Fibroblast of lung (primary cell): Measurements from ENCODE around the gene HOXD9. TPM values are rescaled to one million over a fixed set of nuclear protein-coding genes. Genes with fewer than 3 reads are reported as not detected.

Experiments used
- DNase-seq, 2 donors: peaks; one replicate each; pipeline versions ENCODE4 v3.0.0 to v3.0.0-alpha.2; 2010; ENCODE audit warnings: low read depth in 2 of 2
- H2AFZ ChIP-seq: 2 replicates; pipeline ENCODE4 v1.5.1; 2012; ENCODE audit warnings: low read length, control low read depth, inconsistent platforms
- H3K27ac ChIP-seq: 2 replicates; pipeline ENCODE4 v1.5.1; 2011; ENCODE audit warnings: low read length, control low read depth; ENCODE audit not compliant: insufficient read depth
- H3K27me3 ChIP-seq: 2 replicates; pipeline ENCODE4 v1.5.1; 2011; ENCODE audit warnings: mild to moderate bottlenecking, low read length; ENCODE audit not compliant: control insufficient read depth, insufficient read depth
- H3K36me3 ChIP-seq: 2 replicates; pipeline ENCODE4 v1.5.1; 2011; ENCODE audit warnings: low read length; ENCODE audit not compliant: control insufficient read depth, insufficient read depth
- H3K4me1 ChIP-seq: 2 replicates; pipeline ENCODE4 v1.5.1; 2011; ENCODE audit warnings: low read length; ENCODE audit not compliant: control insufficient read depth, insufficient read depth; ENCODE audit errors: extremely low read depth
- H3K4me2 ChIP-seq: 2 replicates; pipeline ENCODE4 v1.5.1; 2011; ENCODE audit warnings: low read length, control low read depth; ENCODE audit not compliant: insufficient read depth; ENCODE audit errors: extremely low read depth
- H3K4me3 ChIP-seq, 4 experiments: fragments of 200-600 bp in 1 of 4; sonication (generic) in 1 of 4; replicated peaks in 1 of 4; 2 replicates each; pipeline ENCODE4 v1.5.1; 2011 to 2016; ENCODE audit warnings: low read length in 4 of 4, low read depth in 3 of 4, mild to moderate bottlenecking in 3 of 4, control low read depth in 2 of 4, inconsistent platforms in 1 of 4, mixed read lengths in 1 of 4; ENCODE audit not compliant: insufficient read depth in 1 of 4; ENCODE audit errors: control extremely low read depth in 1 of 4
- H3K79me2 ChIP-seq: 2 replicates; pipeline ENCODE4 v1.5.1; 2012; ENCODE audit warnings: mild to moderate bottlenecking, low read length, inconsistent platforms; ENCODE audit not compliant: control insufficient read depth, insufficient read depth
- H3K9ac ChIP-seq: 2 replicates; pipeline ENCODE4 v1.5.1; 2011; ENCODE audit warnings: mild to moderate bottlenecking, low read length, control low read depth; ENCODE audit not compliant: insufficient read depth
- H3K9me3 ChIP-seq: 2 replicates; pipeline ENCODE4 v1.5.1; 2012; ENCODE audit warnings: low read depth, low read length; ENCODE audit not compliant: control insufficient read depth, insufficient read depth
- H4K20me1 ChIP-seq: 2 replicates; pipeline ENCODE4 v1.5.1; 2011; ENCODE audit warnings: low read length; ENCODE audit not compliant: control insufficient read depth, insufficient read depth; ENCODE audit errors: extremely low read depth
- EZH2 ChIP-seq: IDR thresholded peaks from 2 replicates; pipeline ENCODE4 v1.5.1; 2012; ENCODE audit warnings: low read length, control low read depth, mild to moderate bottlenecking; ENCODE audit errors: missing control alignments
- polyA plus RNA-seq, 2 donors: library from polyadenylated mRNA; depleted of rRNA in 1 of 2; stranded (reverse) in 1 of 2; unstranded in 1 of 2; fragments of >200 nt; gene quantifications; 2 replicates each; pipeline ENCODE4 v1.2.1, GENCODE V29; 2011 to 2012; ENCODE audit warnings: missing spikeins in 1 of 2
- total RNA-seq: library from RNA; depleted of rRNA; stranded (reverse); fragments of >200 nt; gene quantifications from 2 replicates; pipeline ENCODE4 v1.2.1, GENCODE V29; 2014
- TF ChIP-seq, protein P1 (sequence below), 2 donors: IDR thresholded peaks in 1 of 2; conservative IDR thresholded peaks in 1 of 2; 1 replicate in 1 of 2; 2 replicates in 1 of 2; pipeline ENCODE4 v1.5.1; 2011 to 2012; ENCODE audit warnings: low read length in 2 of 2, control low read depth in 1 of 2, inconsistent platforms in 1 of 2, low read depth in 1 of 2, mild to moderate bottlenecking in 1 of 2

HOXD9 gene
- total and polyA plus RNA-seq, 2 donors (not counting 1 experiment from before 2014, with no cell fraction given): not detected

DNA sequence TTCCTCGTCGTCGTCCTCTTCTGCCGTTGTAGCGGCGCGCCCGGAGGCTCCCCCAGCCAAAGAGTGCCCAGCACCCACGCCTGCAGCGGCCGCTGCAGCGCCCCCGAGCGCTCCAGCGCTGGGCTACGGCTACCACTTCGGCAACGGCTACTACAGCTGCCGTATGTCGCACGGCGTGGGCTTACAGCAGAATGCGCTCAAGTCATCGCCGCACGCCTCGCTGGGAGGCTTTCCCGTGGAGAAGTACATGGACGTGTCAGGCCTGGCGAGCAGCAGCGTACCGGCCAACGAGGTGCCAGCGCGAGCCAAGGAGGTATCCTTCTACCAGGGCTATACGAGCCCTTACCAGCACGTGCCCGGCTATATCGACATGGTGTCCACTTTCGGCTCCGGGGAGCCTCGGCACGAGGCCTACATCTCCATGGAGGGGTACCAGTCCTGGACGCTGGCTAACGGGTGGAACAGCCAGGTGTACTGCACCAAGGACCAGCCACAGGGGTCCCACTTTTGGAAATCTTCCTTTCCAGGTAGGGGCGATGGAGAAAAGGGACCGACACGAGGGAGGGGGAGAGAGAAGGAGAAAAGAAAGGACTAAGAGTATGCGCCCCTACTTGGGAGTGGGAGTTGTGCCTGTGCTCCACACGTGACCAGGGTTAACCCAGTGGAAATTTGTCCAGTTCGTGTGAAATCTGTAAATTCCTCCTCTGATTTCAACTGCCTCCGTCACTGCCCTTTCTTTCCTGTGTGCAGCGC is 29.2 kb upstream of the HOXD9 start:
- peak overlapping the region in 1 of 4 experiments; percentile 20 for H3K4me3 ChIP-seq
- no peak overlapping the region for H3K4me2 ChIP-seq
- H3K36me3 ChIP-seq: no peaks in the 10 kb centered on the region
- DNase-seq: no peak
- no peak overlapping the region for H3K9ac ChIP-seq
- H2AFZ ChIP-seq: no peak overlapping the region
- H4K20me1 ChIP-seq: no peaks in the 10 kb centered on the region
- no peaks in the 10 kb centered on the region for H3K79me2 ChIP-seq
- TF ChIP-seq EZH2: peak; percentile 91
- TF ChIP-seq, protein P1, sequence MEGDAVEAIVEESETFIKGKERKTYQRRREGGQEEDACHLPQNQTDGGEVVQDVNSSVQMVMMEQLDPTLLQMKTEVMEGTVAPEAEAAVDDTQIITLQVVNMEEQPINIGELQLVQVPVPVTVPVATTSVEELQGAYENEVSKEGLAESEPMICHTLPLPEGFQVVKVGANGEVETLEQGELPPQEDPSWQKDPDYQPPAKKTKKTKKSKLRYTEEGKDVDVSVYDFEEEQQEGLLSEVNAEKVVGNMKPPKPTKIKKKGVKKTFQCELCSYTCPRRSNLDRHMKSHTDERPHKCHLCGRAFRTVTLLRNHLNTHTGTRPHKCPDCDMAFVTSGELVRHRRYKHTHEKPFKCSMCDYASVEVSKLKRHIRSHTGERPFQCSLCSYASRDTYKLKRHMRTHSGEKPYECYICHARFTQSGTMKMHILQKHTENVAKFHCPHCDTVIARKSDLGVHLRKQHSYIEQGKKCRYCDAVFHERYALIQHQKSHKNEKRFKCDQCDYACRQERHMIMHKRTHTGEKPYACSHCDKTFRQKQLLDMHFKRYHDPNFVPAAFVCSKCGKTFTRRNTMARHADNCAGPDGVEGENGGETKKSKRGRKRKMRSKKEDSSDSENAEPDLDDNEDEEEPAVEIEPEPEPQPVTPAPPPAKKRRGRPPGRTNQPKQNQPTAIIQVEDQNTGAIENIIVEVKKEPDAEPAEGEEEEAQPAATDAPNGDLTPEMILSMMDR (conservative IDR thresholded peaks at IDR 0.05 in 1 of 2, IDR thresholded peaks at IDR 0.05 in 1 of 2; ENCODE audit: low read depth in 1 of 2, low read length in 2 of 2): no peak
- H3K9me3 ChIP-seq: no peaks in the 10 kb centered on the region
- no peak overlapping the region for H3K27ac ChIP-seq
- no peaks in the 10 kb centered on the region for H3K4me1 ChIP-seq
- H3K27me3 ChIP-seq: peaks cover 84% of the 10 kb centered on the region

DNA sequence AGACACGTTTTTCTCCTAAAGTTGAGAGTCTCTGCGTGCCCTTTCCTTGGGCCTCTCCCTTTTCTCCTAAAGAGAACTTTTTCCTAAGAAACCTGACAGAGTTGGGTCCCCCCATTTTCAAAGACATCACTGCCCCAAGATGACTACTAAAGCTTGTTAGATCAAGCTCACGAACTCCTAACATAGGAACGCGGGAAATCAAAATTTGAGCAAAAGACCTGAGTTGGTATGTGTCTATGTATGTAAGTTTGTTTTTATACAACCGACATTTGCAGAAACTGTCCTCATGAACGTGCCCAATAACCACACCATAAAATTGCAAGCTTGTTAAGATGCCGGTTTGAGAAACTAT is 28.6 kb upstream of the HOXD9 start:
- Histone ChIP-seq H3K27me3 (peaks cover 84% of the 10 kb centered on the region), H3K9ac (no peak overlapping the region), H3K27ac (no peak overlapping the region), H2AFZ (no peak overlapping the region), H3K9me3 (no peaks in the 10 kb centered on the region), H3K4me1 (no peaks in the 10 kb centered on the region), H3K36me3 (no peaks in the 10 kb centered on the region), H3K79me2 (no peaks in the 10 kb centered on the region), H3K4me2 (no peak overlapping the region), H3K4me3 (no peak overlapping the region), H4K20me1 (no peaks in the 10 kb centered on the region)
- no peak for DNase-seq
- TF ChIP-seq, protein P1 (conservative IDR thresholded peaks at IDR 0.05 in 1 of 2, IDR thresholded peaks at IDR 0.05 in 1 of 2; ENCODE audit: low read depth in 1 of 2, low read length in 2 of 2): no peak
- TF ChIP-seq EZH2: no peak

DNA sequence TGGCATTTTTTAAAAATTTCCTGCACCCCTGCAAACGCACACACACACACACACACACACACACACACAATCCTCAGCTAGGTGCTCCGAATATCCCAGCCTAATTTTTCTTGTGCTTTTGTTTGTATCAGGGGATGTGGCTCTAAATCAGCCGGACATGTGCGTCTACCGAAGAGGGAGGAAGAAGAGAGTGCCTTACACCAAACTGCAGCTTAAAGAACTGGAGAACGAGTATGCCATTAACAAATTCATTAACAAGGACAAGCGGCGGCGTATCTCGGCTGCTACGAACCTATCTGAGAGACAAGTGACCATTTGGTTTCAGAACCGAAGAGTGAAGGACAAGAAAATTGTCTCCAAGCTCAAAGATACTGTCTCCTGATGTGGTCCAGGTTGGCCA is 28.2 kb upstream of the HOXD9 start:
- no peaks in the 10 kb centered on the region for H3K4me1 ChIP-seq

More for the DNA sequence above, 28.2 kb upstream of the HOXD9 start:
- H3K36me3 ChIP-seq: no peaks in the 10 kb centered on the region
- H3K9me3 ChIP-seq: no peaks in the 10 kb centered on the region
- H3K79me2 ChIP-seq: no peaks in the 10 kb centered on the region
- no peak for DNase-seq
- no peak overlapping the region for H3K4me3 ChIP-seq
- H4K20me1 ChIP-seq: no peaks in the 10 kb centered on the region
- peaks cover 84% of the 10 kb centered on the region for H3K27me3 ChIP-seq
- no peak overlapping the region for H3K27ac ChIP-seq
- no peak overlapping the region for H3K4me2 ChIP-seq
- H2AFZ ChIP-seq: no peak overlapping the region
- no peak overlapping the region for H3K9ac ChIP-seq
- no peak for TF ChIP-seq EZH2
- TF ChIP-seq, protein P1 (conservative IDR thresholded peaks at IDR 0.05 in 1 of 2, IDR thresholded peaks at IDR 0.05 in 1 of 2; ENCODE audit: low read depth in 1 of 2, low read length in 2 of 2): no peak
